C4-2B (cell line): Measurements from ENCODE around the gene RPTOR.

Experiments
- ZFX ChIP-seq: fragments of 450-650 bp; IDR thresholded peaks from 2 replicates; pipeline ENCODE4 v1.6.1; 2017
- TF ChIP-seq, protein P1 (sequence below): fragments of 450-650 bp; conservative IDR thresholded peaks from 2 replicates; pipeline ENCODE4 v1.5.1; 2017; ENCODE audit warnings: mild to moderate bottlenecking

DNA sequence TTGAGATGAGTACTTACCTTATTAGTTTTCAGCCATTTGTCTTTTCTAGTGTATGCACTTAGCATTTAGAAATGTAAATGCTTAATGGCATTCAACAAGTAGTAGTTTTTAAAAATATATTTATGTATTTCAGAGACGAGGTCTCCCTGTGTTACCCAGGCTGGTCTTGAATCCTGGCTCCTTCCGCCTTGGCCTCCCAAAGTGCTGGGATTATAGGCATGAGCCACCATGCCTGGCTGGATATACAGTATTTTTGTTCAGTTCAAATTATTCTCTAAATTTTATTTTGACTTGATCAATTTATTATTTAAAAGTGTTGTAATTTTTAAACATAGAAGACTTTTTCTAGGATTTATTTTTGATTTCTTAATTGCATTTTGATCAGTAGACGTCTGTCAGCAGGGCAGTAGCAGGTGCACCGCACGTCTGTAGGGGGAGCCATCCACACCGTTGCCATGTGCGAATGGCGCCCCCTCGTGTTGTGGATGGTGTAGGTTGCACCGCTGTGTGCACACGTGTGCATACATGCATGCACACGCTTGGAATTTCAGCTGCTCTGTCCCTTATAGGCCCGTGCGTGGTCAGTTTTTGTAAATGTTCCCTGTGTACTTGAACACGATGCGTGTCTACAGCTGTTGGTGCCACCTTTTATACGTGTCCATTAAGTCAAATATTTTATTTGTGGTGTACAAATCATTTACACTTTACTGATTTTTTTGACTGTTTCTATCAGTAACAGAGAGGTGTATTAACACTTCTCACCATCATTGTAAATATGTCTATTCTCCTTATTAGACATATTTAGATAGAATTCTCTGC is 30.6 kb downstream of the RPTOR start:
- TF ChIP-seq, protein P1, sequence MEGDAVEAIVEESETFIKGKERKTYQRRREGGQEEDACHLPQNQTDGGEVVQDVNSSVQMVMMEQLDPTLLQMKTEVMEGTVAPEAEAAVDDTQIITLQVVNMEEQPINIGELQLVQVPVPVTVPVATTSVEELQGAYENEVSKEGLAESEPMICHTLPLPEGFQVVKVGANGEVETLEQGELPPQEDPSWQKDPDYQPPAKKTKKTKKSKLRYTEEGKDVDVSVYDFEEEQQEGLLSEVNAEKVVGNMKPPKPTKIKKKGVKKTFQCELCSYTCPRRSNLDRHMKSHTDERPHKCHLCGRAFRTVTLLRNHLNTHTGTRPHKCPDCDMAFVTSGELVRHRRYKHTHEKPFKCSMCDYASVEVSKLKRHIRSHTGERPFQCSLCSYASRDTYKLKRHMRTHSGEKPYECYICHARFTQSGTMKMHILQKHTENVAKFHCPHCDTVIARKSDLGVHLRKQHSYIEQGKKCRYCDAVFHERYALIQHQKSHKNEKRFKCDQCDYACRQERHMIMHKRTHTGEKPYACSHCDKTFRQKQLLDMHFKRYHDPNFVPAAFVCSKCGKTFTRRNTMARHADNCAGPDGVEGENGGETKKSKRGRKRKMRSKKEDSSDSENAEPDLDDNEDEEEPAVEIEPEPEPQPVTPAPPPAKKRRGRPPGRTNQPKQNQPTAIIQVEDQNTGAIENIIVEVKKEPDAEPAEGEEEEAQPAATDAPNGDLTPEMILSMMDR, result peak; percentile 100
- no peak for TF ChIP-seq ZFX
